Breast epithelium (tissue), 3 donors: Measurements from ENCODE around the gene ADIPOQ.

Experiments
- POLR2A ChIP-seq: fragments of 450-650 bp; IDR thresholded peaks from one replicate; pipeline ENCODE4 v1.6.1; 2016; ENCODE audit warnings: antibody characterized with exemption, mild to moderate bottlenecking, moderate library complexity
- POLR2AphosphoS5 ChIP-seq, 3 donors: sonication (generic); formaldehyde crosslinking; IDR thresholded peaks; one replicate each; pipeline ENCODE4 v1.6.1; 2017; ENCODE audit warnings: antibody characterized with exemption in 3 of 3
- TF ChIP-seq, protein P1 (sequence below), 3 donors: fragments of 450-650 bp; IDR thresholded peaks; one replicate each; pipeline ENCODE4 v1.5.1; 2016 to 2017; ENCODE audit warnings: antibody characterized with exemption in 3 of 3, mild to moderate bottlenecking in 3 of 3, moderate library complexity in 3 of 3

- no peak for TF ChIP-seq POLR2A
- TF ChIP-seq, protein P1, sequence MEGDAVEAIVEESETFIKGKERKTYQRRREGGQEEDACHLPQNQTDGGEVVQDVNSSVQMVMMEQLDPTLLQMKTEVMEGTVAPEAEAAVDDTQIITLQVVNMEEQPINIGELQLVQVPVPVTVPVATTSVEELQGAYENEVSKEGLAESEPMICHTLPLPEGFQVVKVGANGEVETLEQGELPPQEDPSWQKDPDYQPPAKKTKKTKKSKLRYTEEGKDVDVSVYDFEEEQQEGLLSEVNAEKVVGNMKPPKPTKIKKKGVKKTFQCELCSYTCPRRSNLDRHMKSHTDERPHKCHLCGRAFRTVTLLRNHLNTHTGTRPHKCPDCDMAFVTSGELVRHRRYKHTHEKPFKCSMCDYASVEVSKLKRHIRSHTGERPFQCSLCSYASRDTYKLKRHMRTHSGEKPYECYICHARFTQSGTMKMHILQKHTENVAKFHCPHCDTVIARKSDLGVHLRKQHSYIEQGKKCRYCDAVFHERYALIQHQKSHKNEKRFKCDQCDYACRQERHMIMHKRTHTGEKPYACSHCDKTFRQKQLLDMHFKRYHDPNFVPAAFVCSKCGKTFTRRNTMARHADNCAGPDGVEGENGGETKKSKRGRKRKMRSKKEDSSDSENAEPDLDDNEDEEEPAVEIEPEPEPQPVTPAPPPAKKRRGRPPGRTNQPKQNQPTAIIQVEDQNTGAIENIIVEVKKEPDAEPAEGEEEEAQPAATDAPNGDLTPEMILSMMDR (IDR thresholded peaks at IDR 0.05): no peak
- no peak for TF ChIP-seq POLR2AphosphoS5 (IDR thresholded peaks at IDR 0.05)
Observed at GRCh38 chr3:186895406-186895805, 52.9 kb downstream of the ADIPOQ start.
